DMS114 treated with DMSO at 0.1 percent for 48 hours (cell line): ENCODE results near the gene ELOVL1.
A peak's percentile ranks its signal among the peaks of the same experiment; 100 is the strongest.
"Not testable (repeated sequence)": the region's sequence is repeated elsewhere in the genome, so short reads cannot be mapped to it uniquely, and the experiment has no call there.

ENCODE experiments used
- DNase-seq: peaks from one replicate; lab custom pipeline; 2025; ENCODE audit not compliant: unreplicated experiment; lab: John Stamatoyannopoulos, UW

The ELOVL1 gene

GRCh38 chr1:43382027-43382779 is 14.4 kb upstream of the ELOVL1 start:
- no peak for DNase-seq

- no peak for DNase-seq
Measured at GRCh38 chr1:43381612-43382011, 13.8 kb upstream of the ELOVL1 start.

GRCh38 chr1:43379476-43379875 is 11.7 kb upstream of the ELOVL1 start:
- no peak for DNase-seq

- DNase-seq: no peak
Measured at GRCh38 chr1:43377831-43378230, 10.0 kb upstream of the ELOVL1 start.

GRCh38 chr1:43376723-43377235 is 9.0 kb upstream of the ELOVL1 start:
- no peak for DNase-seq

GRCh38 chr1:43373066-43373940 is 5.5 kb upstream of the ELOVL1 start:
- no peak for DNase-seq

- DNase-seq: no peak
Measured at GRCh38 chr1:43372172-43372571, 4.4 kb upstream of the ELOVL1 start.

GRCh38 chr1:43370564-43370963 is 2.8 kb upstream of the ELOVL1 start:
- DNase-seq: no peak

- DNase-seq: not testable (repeated sequence)
Measured at GRCh38 chr1:43369779-43370178, 2.0 kb upstream of the ELOVL1 start.

- DNase-seq: no peak
Measured at GRCh38 chr1:43368646-43369020, 822 bp upstream of the ELOVL1 start.

GRCh38 chr1:43367026-43367903 is 546 bp downstream of the ELOVL1 start:
- DNase-seq: no peak

- no peak for DNase-seq
Measured at GRCh38 chr1:43366601-43367025, 1.2 kb downstream of the ELOVL1 start.

GRCh38 chr1:43366179-43366578 is 1.6 kb downstream of the ELOVL1 start:
- DNase-seq: no peak

- DNase-seq: no peak
Measured at GRCh38 chr1:43365678-43366077, 2.1 kb downstream of the ELOVL1 start.

- no peak for DNase-seq
Measured at GRCh38 chr1:43363935-43364525, 3.8 kb downstream of the ELOVL1 start.

GRCh38 chr1:43363283-43363934 is 4.4 kb downstream of the ELOVL1 start:
- DNase-seq: no peak

- no peak for DNase-seq
Measured at GRCh38 chr1:43360616-43361015, 7.2 kb downstream of the ELOVL1 start.

GRCh38 chr1:43359696-43360095 is 8.1 kb downstream of the ELOVL1 start:
- no peak for DNase-seq

GRCh38 chr1:43358746-43359693 is 8.8 kb downstream of the ELOVL1 start, which contains the start of gene CDC20:
TSS of gene CDC20 (plus strand) at chr1:43358981. CDS start at chr1:43359216, 235 bp downstream.
- peak; percentile 98 for DNase-seq
